Measurements from ENCODE around the gene CYP46A1.

Gene CYP46A1

GRCh38 chr14:99755629-99756603 is 71.8 kb downstream of the CYP46A1 start:
- Histone ChIP-seq H3K27me3 (no peaks in the 10 kb centered on the region), H3K36me3 (no peaks in the 10 kb centered on the region), H3K9me3 (no peaks in the 10 kb centered on the region), H3K4me3 (ENCODE audit: low read depth, low read length) (no peak overlapping the region), H3K4me1 (peaks cover 6% of the 10 kb centered on the region; the same call in 1 of the 2 replicates)
- TF ChIP-seq CTCF (IDR thresholded peaks at IDR 0.05; ENCODE audit: low read depth, low read length) = no peak
- DNase-seq = no peak

DNA sequence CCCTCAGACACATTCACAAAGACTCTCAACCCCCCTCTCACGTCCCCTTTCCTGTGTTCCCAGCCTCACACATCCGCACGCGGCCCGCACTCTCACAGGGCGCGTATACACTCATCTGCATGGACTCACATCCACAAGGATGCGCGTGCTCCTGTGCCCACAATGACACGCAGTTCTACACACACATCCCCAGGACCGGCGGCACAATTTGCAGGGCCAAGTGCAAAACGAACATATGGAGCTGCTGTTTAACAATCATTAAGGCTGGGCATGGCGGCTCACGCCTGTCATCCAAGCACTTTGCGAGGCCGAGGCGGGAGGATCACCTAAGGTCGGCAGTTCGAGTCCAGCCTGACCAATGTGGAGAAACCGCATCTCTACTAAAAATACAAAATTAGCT is 72.7 kb downstream of the CYP46A1 start:
- peaks cover 6% of the 10 kb centered on the region; the same call in 1 of the 2 replicates for H3K4me1 ChIP-seq
- H3K4me3 ChIP-seq (ENCODE audit: low read depth, low read length) = no peak overlapping the region
- no peak for TF ChIP-seq CTCF (IDR thresholded peaks at IDR 0.05; ENCODE audit: low read depth, low read length)
- DNase-seq = no peak
- H3K27me3 ChIP-seq = no peaks in the 10 kb centered on the region
- H3K9me3 ChIP-seq = no peaks in the 10 kb centered on the region
- H3K36me3 ChIP-seq = no peaks in the 10 kb centered on the region

DNA sequence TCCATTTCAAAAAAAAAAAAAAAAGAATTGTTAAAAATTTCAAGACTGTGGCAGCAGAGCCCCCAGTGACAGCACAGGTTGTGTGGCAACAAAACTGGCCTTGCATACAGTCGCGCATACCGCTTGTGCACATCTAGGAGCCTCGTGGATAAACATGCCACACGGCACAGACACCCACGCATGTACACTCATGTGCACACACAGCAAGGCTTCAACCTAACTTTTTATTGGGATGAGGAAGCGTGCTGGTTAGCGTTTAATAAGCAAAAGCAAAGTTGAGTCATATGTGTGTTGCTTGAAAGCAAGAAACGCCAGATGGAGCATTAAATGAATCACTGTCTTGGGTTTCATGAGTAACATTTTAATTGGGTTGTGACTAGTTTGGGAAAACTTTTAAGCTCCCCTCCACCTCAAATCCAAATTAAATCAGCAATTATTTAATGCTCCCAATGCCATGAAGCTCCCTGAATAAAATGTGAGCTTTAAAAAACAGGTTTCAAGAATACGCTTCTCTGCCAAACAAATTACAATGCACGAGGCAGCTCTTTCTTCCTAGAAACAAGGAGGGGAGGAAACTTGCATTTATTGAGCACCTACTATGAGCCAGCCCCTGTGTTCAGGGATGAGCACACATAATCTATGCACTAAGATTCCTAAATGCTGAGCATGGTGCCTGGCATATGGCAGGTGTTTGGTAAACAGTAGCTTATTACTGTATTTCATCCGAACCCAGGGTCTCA is 73.4 kb downstream of the CYP46A1 start:
- DNase-seq = no peak
- H3K27me3 ChIP-seq = no peaks in the 10 kb centered on the region
- no peak for TF ChIP-seq CTCF (IDR thresholded peaks at IDR 0.05; ENCODE audit: low read depth, low read length)
- no peaks in the 10 kb centered on the region for H3K9me3 ChIP-seq
- H3K4me1 ChIP-seq = no peaks in the 10 kb centered on the region
- no peaks in the 10 kb centered on the region for H3K36me3 ChIP-seq
- H3K4me3 ChIP-seq (ENCODE audit: low read depth, low read length) = no peak overlapping the region

DNA sequence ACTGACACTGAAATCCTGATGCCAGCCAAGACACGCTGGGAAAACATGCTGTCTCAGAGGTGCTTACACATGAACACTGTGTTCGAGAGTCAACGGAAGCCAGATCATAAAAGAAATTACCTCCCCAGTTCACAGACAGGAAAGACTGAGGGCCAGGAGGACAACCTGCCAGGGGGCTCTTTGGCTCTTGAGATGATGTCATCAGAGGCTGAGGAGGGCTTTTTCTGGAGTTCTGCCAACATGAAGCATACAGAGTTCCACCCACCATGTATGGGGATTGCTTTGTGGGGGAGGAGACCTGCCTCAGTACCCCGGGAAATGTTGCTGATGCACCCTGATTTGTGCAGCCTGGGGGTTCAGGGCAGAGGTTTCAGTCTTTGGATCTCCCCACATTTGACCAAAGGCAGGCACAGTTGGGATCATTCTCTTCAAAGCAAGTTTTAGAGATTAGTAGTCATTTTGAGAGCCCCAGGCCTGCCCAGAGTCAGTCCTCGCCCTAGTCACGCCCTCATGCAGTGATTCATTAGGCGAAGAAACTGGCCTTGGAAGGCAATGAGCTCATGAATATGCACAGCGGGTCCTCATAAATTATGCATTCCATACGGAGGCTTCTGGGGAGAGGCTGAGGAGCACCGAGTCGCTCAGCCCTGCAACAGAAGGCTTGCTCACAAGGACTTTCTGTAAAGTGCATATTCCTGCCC is 74.2 kb downstream of the CYP46A1 start:
- no peaks in the 10 kb centered on the region for H3K9me3 ChIP-seq
- no peak overlapping the region for H3K4me3 ChIP-seq (ENCODE audit: low read depth, low read length)
- DNase-seq = no peak
- H3K4me1 ChIP-seq = no peaks in the 10 kb centered on the region
- no peaks in the 10 kb centered on the region for H3K27me3 ChIP-seq
- TF ChIP-seq CTCF (IDR thresholded peaks at IDR 0.05; ENCODE audit: low read depth, low read length) = no peak
- H3K36me3 ChIP-seq = no peaks in the 10 kb centered on the region

DNA sequence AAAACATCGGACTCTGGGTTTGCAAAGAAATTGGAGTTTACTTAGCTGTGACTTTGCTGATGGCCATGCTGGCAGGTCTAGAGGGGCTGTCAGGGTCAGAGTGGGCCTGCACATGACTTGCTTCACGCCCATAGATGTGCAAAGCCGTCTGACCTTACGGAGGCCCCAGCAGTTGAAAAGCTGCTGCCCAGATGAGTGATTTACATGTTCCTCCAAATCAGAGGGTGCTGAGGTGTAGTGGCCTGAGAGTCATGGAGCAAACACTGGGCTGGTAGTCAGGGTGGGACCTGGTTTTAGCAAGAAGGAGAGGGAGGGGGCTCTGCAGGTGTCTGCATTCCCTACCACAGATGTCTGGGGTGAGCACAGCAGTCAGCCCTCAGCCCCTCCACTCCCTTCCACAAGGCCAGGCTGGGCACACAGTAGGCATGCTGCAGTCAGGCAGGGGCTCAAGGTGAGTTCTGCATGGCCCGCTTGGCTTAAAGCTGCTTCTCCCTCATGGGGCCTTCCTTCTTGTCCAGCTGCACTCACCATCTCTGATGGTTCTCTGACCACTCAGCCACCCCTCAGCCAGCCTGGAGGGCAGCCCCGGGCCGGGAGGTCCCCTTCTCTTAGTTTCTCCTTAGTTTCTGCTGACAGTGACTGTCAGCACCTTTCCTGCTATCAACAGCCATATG is 74.9 kb downstream of the CYP46A1 start:
- no peak for TF ChIP-seq CTCF (IDR thresholded peaks at IDR 0.05; ENCODE audit: low read depth, low read length)
- DNase-seq = no peak
- Histone ChIP-seq H3K9me3 (no peaks in the 10 kb centered on the region), H3K4me1 (no peaks in the 10 kb centered on the region), H3K27me3 (no peaks in the 10 kb centered on the region), H3K4me3 (ENCODE audit: low read depth, low read length) (no peak overlapping the region), H3K36me3 (no peaks in the 10 kb centered on the region)
